ENCODE results near the gene LOX. TPM values are rescaled to one million over a fixed set of nuclear protein-coding genes. Genes with fewer than 3 reads are reported as not detected.
A peak's percentile ranks its signal among the peaks of the same experiment; 100 is the strongest.

Gene LOX
- total and polyA plus RNA-seq, 9 of the 15 experiments (the other 6 are each of a cell fraction or from before 2014, with no cell fraction given): 0.06 to 0.09 TPM; not detected in 7

GRCh38 chr5:122099060-122099790 lies 21.2 kb upstream of the LOX start (continued):
- TF ChIP-seq MGA (IDR thresholded peaks at IDR 0.05) (peak; percentile 60), SPI1 (IDR thresholded peaks at IDR 0.05; ENCODE audit: borderline replicate concordance, low read depth, low read length) (no peak), E2F4 (CRISPR knock-in tag; IDR thresholded peaks at IDR 0.05; ENCODE audit: low read depth) (no peak), JUND (IDR thresholded peaks at IDR 0.05; ENCODE audit: borderline replicate concordance, low read depth, low read length) (peak; percentile 80), JUND (tag; IDR thresholded peaks at IDR 0.05; ENCODE audit: borderline replicate concordance, low read depth, low read length) (peak; percentile 72; the same call in 2 of the 3 replicates), CBFA2T3 (IDR thresholded peaks at IDR 0.05) (peak; percentile 17; the same call in 1 of the 2 replicates), HSF4 (CRISPR knock-in tag; IDR thresholded peaks at IDR 0.05; ENCODE audit: borderline replicate concordance) (no peak), NFE2 (IDR thresholded peaks at IDR 0.05; ENCODE audit: low read depth) (peak; percentile 62), ZNF668 (CRISPR knock-in tag; IDR thresholded peaks at IDR 0.05) (no peak), USF1 (CRISPR knock-in tag; IDR thresholded peaks at IDR 0.05) (peak; percentile 18; the same call in 1 of the 2 replicates), HIVEP1 (CRISPR knock-in tag; IDR thresholded peaks at IDR 0.05) (no peak), TCF7 (IDR thresholded peaks at IDR 0.05; ENCODE audit: borderline replicate concordance) (no peak), ARID2 (IDR thresholded peaks at IDR 0.05) (no peak), RBM17 (IDR thresholded peaks at IDR 0.05; ENCODE audit: borderline replicate concordance, low read depth, low read length) (no peak), EHMT2 (IDR thresholded peaks at IDR 0.05) (no peak; the same call in 1 of the 2 replicates)

Data from K562 (cell line).